ENCODE results near the gene DYNC1I1. TPM values are rescaled to one million over a fixed set of nuclear protein-coding genes. Genes with fewer than 3 reads are reported as not detected.

Gene DYNC1I1
- total RNA-seq, 1 experiment from 2014 or later, result 3.2 TPM

GRCh38 chr7:96061009-96061408 lies 288.7 kb downstream of the DYNC1I1 start:
- Histone ChIP-seq H3K18ac (ENCODE audit: insufficient read length, low read depth, low read length) (no peak overlapping the region), H3K9ac (ENCODE audit: extremely low read depth, insufficient read length, low read length) (no peak overlapping the region), H3K79me1 (ENCODE audit: insufficient read depth, low read depth, low read length, poor library complexity, severe bottlenecking) (no peaks in the 10 kb centered on the region), H2AK5ac (ENCODE audit: insufficient read length, low read length) (no peak overlapping the region), H2BK5ac (ENCODE audit: insufficient read length, low read length) (no peak overlapping the region), H3K14ac (ENCODE audit: insufficient read depth, low read length) (no peak overlapping the region), H3K23ac (ENCODE audit: insufficient read length, low read depth, low read length) (no peak overlapping the region), H3K23me2 (ENCODE audit: insufficient read length, low read depth, low read length, poor library complexity, severe bottlenecking) (no peaks in the 10 kb centered on the region), H2AFZ (ENCODE audit: low read length) (no peak overlapping the region), H3K79me2 (ENCODE audit: insufficient read depth, low read length) (no peaks in the 10 kb centered on the region), H4K20me1 (ENCODE audit: control insufficient read depth, insufficient read depth, insufficient read length) (no peaks in the 10 kb centered on the region), H3K4me2 (ENCODE audit: insufficient read depth, insufficient read length, low read length) (no peak overlapping the region), H2BK120ac (ENCODE audit: low read depth, low read length, poor library complexity, severe bottlenecking) (no peak overlapping the region), H4K5ac (ENCODE audit: insufficient read length, low read depth, low read length) (no peak overlapping the region), H2BK15ac (ENCODE audit: low read depth, low read length) (no peak overlapping the region), H3K56ac (ENCODE audit: insufficient read length, low read depth, low read length) (no peak overlapping the region), H3K4me1 (ENCODE audit: insufficient read depth, low read length) (peaks cover 4% of the 10 kb centered on the region; the same call in 1 of the 2 replicates), H3K27me3 (ENCODE audit: insufficient read depth, low read length) (no peaks in the 10 kb centered on the region), H2BK20ac (ENCODE audit: low read depth, low read length, poor library complexity, severe bottlenecking) (no peak overlapping the region), H3K4ac (ENCODE audit: low read depth, low read length) (no peak overlapping the region), H3T11ph (ENCODE audit: low read length) (no peak overlapping the region), H4K91ac (ENCODE audit: insufficient read length, low read depth, low read length) (no peak overlapping the region), H2BK12ac (ENCODE audit: insufficient read length, low read depth, low read length) (no peak overlapping the region), H3K27ac (ENCODE audit: insufficient read length, low read depth, low read length) (no peak overlapping the region), H4K8ac (replicated peaks; ENCODE audit: insufficient read length, low read depth, low read length) (no peak overlapping the region), H3K9me3 (ENCODE audit: control insufficient read depth, low read depth, low read length) (no peaks in the 10 kb centered on the region)
- Mint-ChIP-seq H3K9me3 (no peaks in the 10 kb centered on the region), H3K27me3 (ENCODE audit: low read depth) (peaks cover 6% of the 10 kb centered on the region; the same call in 1 of the 2 replicates), H3K27ac (no peak overlapping the region), H3K36me3 (ENCODE audit: insufficient read depth in 1 of 3, low read depth in 3 of 3) (no peaks in the 10 kb centered on the region), H3K4me3 (no peak overlapping the region), H3K4me1 (peaks cover 19 to 21% of the 10 kb centered on the region in 2 experiments)
- TF ChIP-seq CTCF (conservative IDR thresholded peaks at IDR 0.05), result no peak
- WGBS (ENCODE audit: extremely low coverage, insufficient read length, low lambda C conversion rate), result no CpG with 5 or more reads among the region's 7 CpGs
- no peak for DNase-seq
